SKM-1 treated with dmso at 0.1 percent for 144 hours (cell line): ENCODE data around the gene LIM2.

Experiments used
- DNase-seq: peaks from one replicate; lab custom pipeline; 2025; ENCODE audit not compliant: unreplicated experiment; lab: John Stamatoyannopoulos, UW

Gene LIM2

DNA sequence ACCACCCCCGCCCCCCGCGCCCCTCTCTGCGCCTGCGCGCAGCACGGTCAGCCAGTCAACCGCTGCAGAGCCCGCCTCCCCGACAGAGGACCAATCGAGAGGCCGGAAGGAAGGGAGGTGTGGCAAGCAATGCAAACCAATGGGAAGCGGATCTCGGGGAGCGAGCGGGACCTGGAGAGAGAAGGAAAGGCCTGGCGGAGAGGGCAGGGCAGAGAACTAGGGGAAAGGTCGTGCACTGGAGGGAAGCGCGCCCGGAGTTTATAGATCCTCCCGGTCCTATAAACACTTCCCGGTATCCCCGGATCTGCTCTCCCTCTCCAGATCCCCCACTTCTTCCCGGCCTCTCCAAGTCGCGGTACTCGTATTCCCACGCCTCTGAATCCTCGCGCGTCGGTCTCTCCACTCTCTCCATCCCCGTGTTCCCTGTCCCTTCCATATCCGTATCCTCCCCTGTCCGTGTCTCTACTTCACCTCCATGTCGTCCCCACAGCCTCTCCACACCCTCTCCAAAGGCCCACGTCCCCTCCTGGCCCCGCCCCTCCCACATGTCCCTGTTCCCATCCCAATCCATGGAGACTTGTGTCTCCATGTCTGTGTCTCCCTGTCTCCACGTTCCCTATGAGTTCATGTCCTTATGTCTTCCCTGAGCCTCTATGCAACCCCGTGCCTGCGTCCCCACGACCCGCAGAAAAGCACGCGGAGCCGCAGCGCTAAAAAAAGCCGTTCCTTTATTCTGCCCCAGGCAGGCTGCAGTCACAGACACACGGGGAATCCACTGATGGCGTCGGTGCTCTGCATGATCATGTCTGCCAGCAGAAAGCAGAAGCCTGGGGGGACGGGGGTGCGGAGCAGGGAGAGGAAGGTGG, 21.2 kb downstream of the LIM2 start:
- peak; percentile 90 for DNase-seq

DNA sequence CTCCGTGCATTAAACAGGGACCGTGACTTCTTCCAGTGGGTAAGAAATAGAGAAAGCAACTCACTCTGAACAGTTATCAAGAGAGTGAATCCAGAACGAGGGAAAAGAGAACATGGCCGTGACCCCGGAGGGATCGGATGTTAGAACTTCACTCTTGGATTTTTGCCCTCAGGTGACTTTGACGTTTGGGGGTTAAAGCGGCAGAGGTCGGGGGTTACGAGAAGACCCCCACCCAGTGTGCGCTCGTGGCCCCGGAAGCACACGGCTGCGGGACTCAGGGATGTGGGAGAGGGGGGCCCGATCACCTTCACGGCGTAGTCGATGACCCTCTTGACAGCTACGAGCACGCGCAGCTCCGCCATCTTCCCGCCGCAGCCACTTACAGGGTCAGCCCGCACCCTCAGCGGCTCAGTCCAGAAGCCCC, 21.8 kb downstream of the LIM2 start, which contains the start of gene ETFB:
TSS of gene ETFB (minus strand) at position 424 of the 424 bp plus-strand sequence. CDS start at position 362, 62 bp downstream.
- DNase-seq = no peak

GRCh38 chr19:51365211-51365964, 22.4 kb downstream of the LIM2 start:
- no peak for DNase-seq

DNA sequence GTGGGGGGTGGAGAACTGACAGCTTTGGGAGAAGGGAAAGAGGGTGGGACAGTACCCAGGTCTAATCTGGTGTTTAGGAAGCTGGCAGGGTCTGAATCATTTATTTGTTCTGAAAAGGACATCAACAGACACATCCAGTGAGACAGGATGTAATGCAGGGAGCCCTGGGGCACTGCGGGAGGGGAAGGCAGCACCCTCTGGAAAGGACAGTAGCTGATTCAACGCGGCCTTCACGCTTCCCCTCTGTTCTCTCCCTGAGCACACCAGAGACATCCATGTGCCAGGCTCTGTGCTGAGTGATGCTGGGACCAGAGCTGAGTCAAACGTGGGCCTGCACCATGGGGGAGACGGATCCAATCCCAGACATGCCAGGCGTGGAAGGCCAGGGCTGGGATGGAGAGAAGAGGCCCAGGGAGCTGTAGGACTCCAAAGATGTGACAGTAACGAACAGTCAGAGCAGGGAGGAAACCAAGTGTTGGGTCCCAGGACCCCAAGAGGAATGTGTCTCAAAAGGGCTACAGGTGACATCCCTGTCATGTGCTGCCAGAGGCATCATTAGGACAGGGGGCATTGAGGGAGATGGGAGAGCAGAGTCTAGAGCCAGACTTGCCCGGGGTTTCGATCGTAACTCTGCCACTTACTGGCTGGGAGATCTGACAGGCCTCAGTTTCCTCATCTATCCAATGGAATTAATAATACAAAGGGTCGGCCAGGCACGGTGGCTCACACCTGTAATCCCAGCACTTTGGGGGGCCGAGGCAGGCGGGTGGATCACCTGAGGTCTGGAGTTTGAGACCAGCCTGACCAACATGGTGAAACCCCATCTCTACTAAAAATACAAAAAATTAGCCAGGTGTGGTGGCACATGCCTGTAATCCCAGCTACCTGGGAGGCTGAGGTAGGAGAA, 23.3 kb downstream of the LIM2 start:
- no peak for DNase-seq

GRCh38 chr19:51361239-51361638, 26.5 kb downstream of the LIM2 start:
- no peak for DNase-seq

DNA sequence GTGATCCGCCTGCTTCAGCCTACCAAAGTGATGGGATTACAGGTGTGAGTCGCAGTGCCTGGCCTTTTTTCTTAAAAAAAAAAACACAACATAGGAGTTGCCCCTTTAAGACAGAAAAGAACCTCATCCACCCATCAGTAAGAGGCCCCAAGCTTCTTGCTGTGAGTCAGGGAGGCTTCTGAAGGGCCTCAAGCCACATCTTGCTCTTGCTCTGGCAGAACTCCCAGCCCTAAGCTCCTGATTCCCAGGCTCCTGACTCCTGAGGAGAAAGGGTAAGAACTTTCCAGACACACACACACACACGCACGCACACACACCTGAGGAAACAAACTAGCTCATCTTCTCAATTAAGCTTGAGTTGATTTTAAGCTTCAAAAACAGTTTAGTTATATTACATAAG, 28.5 kb downstream of the LIM2 start:
- no peak for DNase-seq

DNA sequence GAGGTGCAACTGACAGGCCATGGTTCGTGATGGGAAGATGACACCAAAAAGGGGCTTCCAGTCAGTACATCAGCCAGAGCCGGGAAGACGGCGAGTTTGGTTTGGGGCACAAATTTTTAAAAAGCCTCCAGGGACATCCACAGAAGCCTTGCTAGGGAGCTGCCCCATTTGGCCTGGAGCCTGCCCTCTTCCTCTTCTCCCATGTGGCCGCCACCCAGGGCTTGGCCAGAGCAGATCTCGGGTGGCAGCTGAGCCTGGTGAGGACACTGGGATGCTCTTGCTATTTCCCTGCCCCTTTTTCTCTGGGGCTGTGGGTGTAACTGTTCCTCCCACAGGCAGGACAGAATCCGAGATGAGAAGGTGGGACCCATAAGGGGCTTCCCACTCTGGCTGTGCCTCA, 29.8 kb downstream of the LIM2 start:
- no peak for DNase-seq

DNA sequence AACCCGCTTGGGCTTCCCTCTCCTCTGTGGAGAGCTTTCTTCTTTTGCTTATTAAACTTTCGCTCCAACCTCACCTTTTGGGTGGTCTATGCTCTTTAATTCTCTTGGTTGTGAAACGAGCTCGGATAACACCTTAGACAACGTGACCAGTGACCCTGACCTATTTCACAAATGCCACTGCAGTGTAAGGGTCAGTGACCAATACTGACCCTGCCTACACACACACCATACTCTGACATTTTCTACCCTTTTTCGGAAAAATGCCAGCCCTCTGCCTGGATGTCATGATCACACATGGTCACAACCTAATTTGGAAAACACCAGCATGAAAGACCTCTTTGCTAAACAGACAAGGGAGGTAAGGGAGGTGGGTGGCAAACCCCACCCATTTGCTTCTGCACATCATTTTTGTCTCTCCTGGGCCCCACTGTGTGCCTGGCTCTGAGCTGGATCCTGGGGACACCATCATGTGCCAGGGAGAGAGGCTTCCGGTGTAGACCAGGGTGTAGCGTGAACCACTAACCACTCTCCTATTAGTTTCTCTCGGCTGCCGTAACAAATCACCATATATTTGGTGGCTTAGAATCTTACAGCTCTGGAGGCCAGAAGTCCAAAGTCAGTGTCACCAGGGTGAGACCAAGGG, 31.5 kb downstream of the LIM2 start:
- DNase-seq = no peak

GRCh38 chr19:51354742-51355148, 33.0 kb downstream of the LIM2 start:
- DNase-seq = no peak

GRCh38 chr19:51354103-51354741, 33.6 kb downstream of the LIM2 start:
- DNase-seq = no peak

DNA sequence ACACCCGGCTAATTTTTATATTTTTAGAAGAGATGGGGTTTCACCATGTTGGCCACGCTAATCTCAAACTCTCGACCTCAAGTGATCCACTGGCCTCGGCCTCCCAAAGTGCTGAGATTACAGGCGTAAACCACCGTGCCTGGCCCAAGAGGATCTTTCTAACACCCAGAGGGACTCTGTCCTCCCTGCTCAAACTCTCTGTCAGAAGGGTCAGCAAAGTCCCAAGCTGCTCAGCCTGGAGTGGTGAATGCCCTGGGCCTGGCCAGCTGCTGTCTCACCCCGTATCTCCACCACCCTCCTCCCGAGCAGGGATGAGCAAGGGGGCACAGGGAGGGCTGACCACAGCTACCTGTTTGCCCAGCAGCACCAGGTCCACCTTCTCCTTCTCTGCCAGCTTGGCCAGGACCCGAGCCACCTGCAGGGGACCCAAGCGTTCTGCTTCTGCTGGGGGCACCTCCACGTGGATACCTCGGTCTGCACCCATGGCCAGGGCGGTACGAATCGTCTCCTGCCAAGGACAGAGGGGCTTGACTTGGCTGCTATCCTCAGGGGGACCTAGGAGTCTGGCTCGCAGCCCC, 34.9 kb downstream of the LIM2 start:
- no peak for DNase-seq

DNA sequence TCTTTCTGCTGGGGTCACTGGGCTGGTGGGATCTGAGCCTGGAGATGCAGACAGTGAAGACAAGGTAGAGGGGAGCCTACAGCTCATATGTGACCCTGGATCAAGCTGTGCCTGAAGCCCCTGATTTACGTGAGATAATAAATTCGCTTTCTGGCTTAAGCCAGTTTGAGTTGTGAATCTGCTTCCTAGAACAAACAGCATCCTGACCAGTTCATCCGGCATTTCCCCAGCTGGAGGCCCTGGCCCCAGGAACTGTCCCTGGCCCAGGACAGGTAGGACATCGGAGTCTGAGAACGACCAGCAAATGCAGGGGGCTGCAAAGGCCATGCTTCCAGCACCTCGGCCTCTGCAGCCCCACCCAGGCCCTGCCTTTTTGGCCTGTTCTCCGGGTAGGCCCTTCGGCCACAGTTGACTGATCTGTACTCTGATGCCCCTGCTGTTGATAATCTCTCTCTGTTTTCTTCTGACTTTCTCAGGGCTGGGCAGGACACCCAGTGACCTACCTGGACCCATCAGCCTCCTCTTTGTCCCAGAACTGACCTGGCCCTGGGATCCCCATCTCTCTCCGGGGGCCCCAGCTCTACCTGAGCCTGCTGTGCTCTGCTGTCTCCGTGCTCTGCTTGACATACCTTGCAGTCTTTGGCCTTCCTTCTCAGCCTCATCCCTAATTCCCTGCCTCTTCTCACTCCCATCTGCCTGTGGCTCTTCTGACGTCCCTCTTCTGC, 36.3 kb downstream of the LIM2 start:
- no peak for DNase-seq

- no peak for DNase-seq
Observed at GRCh38 chr19:51347209-51347928, 40.4 kb downstream of the LIM2 start.

GRCh38 chr19:51346742-51347141, 41.0 kb downstream of the LIM2 start:
- no peak for DNase-seq

DNA sequence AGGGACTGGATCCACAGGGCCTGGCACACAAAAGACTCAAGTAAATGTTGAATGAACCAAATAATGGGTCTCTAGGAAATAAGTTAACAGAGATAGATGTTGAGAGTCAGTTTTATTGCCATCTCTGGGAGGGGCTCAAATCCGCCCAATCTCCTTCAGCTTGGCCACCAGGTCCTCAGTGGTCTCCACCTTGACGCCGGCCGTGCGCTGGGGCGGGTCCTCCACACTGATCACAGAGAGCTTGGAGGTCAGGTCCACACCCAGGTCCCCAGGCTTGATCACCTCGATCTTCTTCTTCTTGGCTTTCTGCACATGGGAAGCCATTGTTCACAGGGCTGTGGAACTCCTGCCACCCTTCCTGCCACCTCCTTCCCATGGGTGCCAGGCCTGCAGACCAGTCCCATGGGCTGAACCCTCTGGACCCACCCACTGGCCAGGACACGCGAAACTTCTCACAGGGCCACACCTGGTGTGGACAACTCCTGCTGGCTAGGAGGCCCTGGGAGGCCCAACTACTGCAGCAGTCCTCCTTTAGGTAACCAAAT, 42.6 kb downstream of the LIM2 start:
- DNase-seq = no peak

- no peak for DNase-seq
Observed at GRCh38 chr19:51342631-51343569, 44.9 kb downstream of the LIM2 start.

GRCh38 chr19:51341976-51342580, 45.7 kb downstream of the LIM2 start, which contains the start of gene VSIG10L:
TSS of gene VSIG10L (minus strand) at chr19:51342139. CDS start at chr19:51342124, 15 bp downstream.
- DNase-seq = no peak
